H9 (cell line): Measurements from ENCODE around the gene NEBL. TPM values are rescaled to one million over a fixed set of nuclear protein-coding genes. Genes with fewer than 3 reads are reported as not detected.

Experiments used
- DNase-seq: peaks from one replicate; pipeline ENCODE4 v3.0.0-alpha.2; 2017
- H2AFZ ChIP-seq: one replicate; pipeline ENCODE4 v1.6.1; 2013; ENCODE audit warnings: mild to moderate bottlenecking, low read length, control low read depth, moderate library complexity
- H2AK5ac ChIP-seq: 2 replicates; pipeline ENCODE4 v1.6.1; 2013; ENCODE audit warnings: low read length, control low read depth, mixed read lengths; ENCODE audit not compliant: insufficient read length
- H2BK120ac ChIP-seq: one replicate; pipeline ENCODE4 v1.6.1; 2013; ENCODE audit warnings: low read depth, mild to moderate bottlenecking, low read length, control low read depth, inconsistent platforms; ENCODE audit not compliant: poor library complexity, severe bottlenecking
- H2BK12ac ChIP-seq: 2 replicates; pipeline ENCODE4 v1.6.1; 2013; ENCODE audit warnings: low read length, control low read depth, mixed read lengths, low read depth; ENCODE audit not compliant: insufficient read length
- H2BK15ac ChIP-seq: 2 replicates; pipeline ENCODE4 v1.6.1; 2013; ENCODE audit warnings: low read depth, low read length, control low read depth
- H2BK20ac ChIP-seq: one replicate; pipeline ENCODE4 v1.6.1; 2013; ENCODE audit warnings: low read depth, mild to moderate bottlenecking, low read length, control low read depth, inconsistent platforms; ENCODE audit not compliant: poor library complexity, severe bottlenecking
- H2BK5ac ChIP-seq: 2 replicates; pipeline ENCODE4 v1.6.1; 2013; ENCODE audit warnings: low read length, control low read depth, mixed read lengths; ENCODE audit not compliant: insufficient read length
- H3K14ac ChIP-seq: 2 replicates; pipeline ENCODE4 v1.6.1; 2013; ENCODE audit warnings: low read length, control low read depth; ENCODE audit not compliant: insufficient read depth
- H3K18ac ChIP-seq: 2 replicates; pipeline ENCODE4 v1.6.1; 2013; ENCODE audit warnings: low read depth, mild to moderate bottlenecking, mixed read lengths, low read length, control low read depth; ENCODE audit not compliant: insufficient read length
- H3K23ac ChIP-seq: 2 replicates; pipeline ENCODE4 v1.6.1; 2013; ENCODE audit warnings: low read length, control low read depth, mixed read lengths, low read depth; ENCODE audit not compliant: insufficient read length
- H3K23me2 ChIP-seq: 2 replicates; pipeline ENCODE4 v1.6.1; 2013; ENCODE audit warnings: low read depth, mild to moderate bottlenecking, mixed read lengths, low read length, control low read depth; ENCODE audit not compliant: insufficient read length, poor library complexity, severe bottlenecking
- H3K27ac ChIP-seq: 2 replicates; pipeline ENCODE4 v1.5.1; 2013; ENCODE audit warnings: low read length, control low read depth, mixed read lengths, low read depth; ENCODE audit not compliant: insufficient read length
- H3K27me3 ChIP-seq: 2 replicates; pipeline ENCODE4 v1.6.1; 2013; ENCODE audit warnings: low read length, control low read depth, inconsistent platforms; ENCODE audit not compliant: insufficient read depth
- H3K4ac ChIP-seq: 2 replicates; pipeline ENCODE4 v1.6.1; 2013; ENCODE audit warnings: low read depth, mild to moderate bottlenecking, control low read depth, inconsistent platforms, low read length, moderate library complexity
- H3K4me1 ChIP-seq: 2 replicates; pipeline ENCODE4 v1.6.1; 2013; ENCODE audit warnings: low read length, control low read depth, inconsistent platforms; ENCODE audit not compliant: insufficient read depth
- H3K4me2 ChIP-seq: 2 replicates; pipeline ENCODE4 v1.6.1; 2013; ENCODE audit warnings: low read length, control low read depth, mixed read lengths; ENCODE audit not compliant: insufficient read length, insufficient read depth
- H3K56ac ChIP-seq: 2 replicates; pipeline ENCODE4 v1.6.1; 2013; ENCODE audit warnings: low read depth, mild to moderate bottlenecking, mixed read lengths, low read length, control low read depth; ENCODE audit not compliant: insufficient read length
- H3K79me1 ChIP-seq: 2 replicates; pipeline ENCODE4 v1.6.1; 2013; ENCODE audit warnings: low read depth, mild to moderate bottlenecking, moderate library complexity, low read length, control low read depth, inconsistent platforms; ENCODE audit not compliant: insufficient read depth, poor library complexity, severe bottlenecking
- H3K79me2 ChIP-seq: 2 replicates; pipeline ENCODE4 v1.6.1; 2013; ENCODE audit warnings: low read length, control low read depth, inconsistent platforms; ENCODE audit not compliant: insufficient read depth
- H3K9ac ChIP-seq: 2 replicates; pipeline ENCODE4 v1.6.1; 2013; ENCODE audit warnings: low read length, control low read depth, mixed read lengths; ENCODE audit not compliant: insufficient read length; ENCODE audit errors: extremely low read depth
- H3K9me3 ChIP-seq: one replicate; pipeline ENCODE4 v1.6.1; 2013; ENCODE audit warnings: low read depth, low read length, inconsistent platforms; ENCODE audit not compliant: control insufficient read depth
- H3T11ph ChIP-seq: one replicate; pipeline ENCODE4 v1.6.1; 2013; ENCODE audit warnings: mild to moderate bottlenecking, low read length, control low read depth, inconsistent platforms
- H4K20me1 ChIP-seq: one replicate; pipeline ENCODE4 v1.6.1; 2013; ENCODE audit not compliant: control insufficient read depth, insufficient read length, insufficient read depth
- H4K5ac ChIP-seq: 2 replicates; pipeline ENCODE4 v1.6.1; 2013; ENCODE audit warnings: low read depth, mild to moderate bottlenecking, mixed read lengths, low read length, control low read depth; ENCODE audit not compliant: insufficient read length
- H4K8ac ChIP-seq: replicated peaks from 2 replicates; pipeline ENCODE4 v1.6.1; 2013; ENCODE audit warnings: low read length, control low read depth, mixed read lengths, low read depth; ENCODE audit not compliant: insufficient read length
- H4K91ac ChIP-seq: 2 replicates; pipeline ENCODE4 v1.6.1; 2013; ENCODE audit warnings: low read depth, mild to moderate bottlenecking, moderate library complexity, mixed read lengths, low read length, control low read depth; ENCODE audit not compliant: insufficient read length
- H3K27ac Mint-ChIP-seq, 3 experiments: 2 replicates in 2 of 3; 3 replicates in 1 of 3; pipeline ENCODE4 v1.8.0; 2020 to 2021; ENCODE audit warnings: mixed read lengths in 3 of 3, mild to moderate bottlenecking in 1 of 3, moderate library complexity in 1 of 3
- H3K27me3 Mint-ChIP-seq: 2 replicates; pipeline ENCODE4 v1.8.0; 2021; ENCODE audit warnings: low read depth, mild to moderate bottlenecking, moderate library complexity, mixed read lengths
- H3K36me3 Mint-ChIP-seq, 3 experiments: 2 replicates in 2 of 3; 3 replicates in 1 of 3; pipeline ENCODE4 v1.8.0; 2020 to 2021; ENCODE audit warnings: low read depth in 3 of 3, mixed read lengths in 3 of 3; ENCODE audit not compliant: insufficient read depth in 1 of 3
- H3K4me1 Mint-ChIP-seq, 2 experiments: 2 replicates each; pipeline ENCODE4 v1.8.0; 2020; ENCODE audit warnings: mixed read lengths in 2 of 2
- H3K4me3 Mint-ChIP-seq, 2 experiments: 2 replicates in 1 of 2; 3 replicates in 1 of 2; pipeline ENCODE4 v1.8.0; 2020 to 2021; ENCODE audit warnings: mild to moderate bottlenecking in 2 of 2, mixed read lengths in 2 of 2, moderate library complexity in 1 of 2
- H3K9me3 Mint-ChIP-seq, 2 experiments: 2 replicates in 1 of 2; 3 replicates in 1 of 2; pipeline ENCODE4 v1.8.0; 2020; ENCODE audit warnings: mild to moderate bottlenecking in 2 of 2, mixed read lengths in 2 of 2, moderate library complexity in 1 of 2
- CTCF ChIP-seq: fragments of 200-600 bp; sonication (generic); conservative IDR thresholded peaks from 3 replicates; pipeline ENCODE4 v1.8.0; 2021; ENCODE audit warnings: antibody characterized with exemption, mild to moderate bottlenecking
- WGBS: extraction: QIAGEN DNeasy Blood & Tissue Kit; methylation state at CpG from one replicate; pipeline ENCODE4 v1.1.7; 2013; ENCODE audit warnings: missing lambda C conversion rate, low lambda C conversion rate, mixed read lengths; ENCODE audit not compliant: insufficient read length; ENCODE audit errors: extremely low coverage; 5-methylcytosine and 5-hydroxymethylcytosine counted together
- total RNA-seq: library from RNA; stranded (reverse); gene quantifications from 2 replicates; pipeline ENCODE4 v1.2.1, GENCODE V29; 2021

NEBL gene
- total RNA-seq, 1 experiment from 2014 or later, result 20.9 TPM

GRCh38 chr10:20892011-20892585 is 5.0 kb downstream of the NEBL start:
- Mint-ChIP-seq H3K4me1 (peaks cover 30% of the 10 kb centered on the region in 2 experiments), H3K4me3 (no peak overlapping the region), H3K9me3 (no peaks in the 10 kb centered on the region), H3K27ac (peak overlapping the region in 2 of 3 experiments; percentile 6 to 40; a peak in 3 of 7 replicates), H3K27me3 (no peaks in the 10 kb centered on the region), H3K36me3 (peaks cover 0 to 7% (median 2%) of the 10 kb centered on the region in 3 experiments; a peak in 3 of 7 replicates)
- no CpG with 5 or more reads among the region's 4 CpGs for WGBS
- Histone ChIP-seq H4K20me1 (no peaks in the 10 kb centered on the region), H2BK5ac (no peak overlapping the region), H3K27ac (no peak overlapping the region), H3K9ac (no peak overlapping the region), H2BK20ac (no peak overlapping the region), H4K91ac (no peak overlapping the region), H3K79me1 (no peaks in the 10 kb centered on the region), H2AFZ (no peak overlapping the region), H3K56ac (no peak overlapping the region), H3K79me2 (no peaks in the 10 kb centered on the region), H2BK120ac (peak overlapping the region; percentile 25), H2AK5ac (no peak overlapping the region), H4K5ac (no peak overlapping the region), H3K14ac (no peak overlapping the region), H3K27me3 (no peaks in the 10 kb centered on the region), H3K4me2 (no peak overlapping the region), H3K4me1 (peaks cover 9% of the 10 kb centered on the region), H3K23ac (no peak overlapping the region), H3K4ac (no peak overlapping the region), H3K23me2 (no peaks in the 10 kb centered on the region), H3K9me3 (no peaks in the 10 kb centered on the region), H3T11ph (no peak overlapping the region), H2BK15ac (no peak overlapping the region), H3K18ac (no peak overlapping the region), H2BK12ac (no peak overlapping the region), H4K8ac (no peak overlapping the region)
- no peak for DNase-seq
- TF ChIP-seq CTCF, result no peak
